GM12801 (cell line): ENCODE measurements around the gene VDR.

Source experiments
- CTCF ChIP-seq: IDR thresholded peaks from one replicate; pipeline ENCODE4 v1.5.1; 2011; ENCODE audit warnings: control low read depth; ENCODE audit not compliant: insufficient read length; ENCODE audit errors: extremely low read depth

VDR gene

DNA sequence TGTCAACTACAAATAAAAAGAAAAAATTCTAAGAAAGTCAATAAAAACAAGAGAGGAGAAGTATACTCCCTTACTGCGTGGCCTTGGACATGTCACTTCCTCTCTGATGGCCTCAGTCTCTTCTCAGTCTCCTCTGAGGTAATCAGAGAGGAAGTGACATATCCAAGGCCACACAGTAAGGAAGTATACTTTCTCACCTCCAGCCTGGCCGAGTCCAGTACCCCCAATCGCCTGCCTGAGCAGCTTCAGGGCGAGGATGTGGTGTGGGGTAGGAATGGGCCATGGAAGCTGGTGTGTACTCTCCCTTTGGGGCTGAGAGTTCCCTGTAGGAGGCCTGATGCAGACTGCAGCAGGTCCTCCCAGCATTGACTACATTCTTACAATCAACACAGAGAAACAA is 15.8 kb downstream of the VDR start:
- TF ChIP-seq CTCF = no peak

- no peak for TF ChIP-seq CTCF
These were observed 16.5 kb downstream of the VDR start for GRCh38 chr12:47888153-47888819.

- no peak for TF ChIP-seq CTCF
These were observed 17.3 kb downstream of the VDR start for GRCh38 chr12:47887529-47887928.

GRCh38 chr12:47886510-47887240 is 18.1 kb downstream of the VDR start:
- TF ChIP-seq CTCF = no peak

- no peak for TF ChIP-seq CTCF
These were observed 19.2 kb downstream of the VDR start for GRCh38 chr12:47885566-47885965.

- TF ChIP-seq CTCF = no peak
These were observed 19.7 kb downstream of the VDR start for GRCh38 chr12:47885012-47885501.

DNA sequence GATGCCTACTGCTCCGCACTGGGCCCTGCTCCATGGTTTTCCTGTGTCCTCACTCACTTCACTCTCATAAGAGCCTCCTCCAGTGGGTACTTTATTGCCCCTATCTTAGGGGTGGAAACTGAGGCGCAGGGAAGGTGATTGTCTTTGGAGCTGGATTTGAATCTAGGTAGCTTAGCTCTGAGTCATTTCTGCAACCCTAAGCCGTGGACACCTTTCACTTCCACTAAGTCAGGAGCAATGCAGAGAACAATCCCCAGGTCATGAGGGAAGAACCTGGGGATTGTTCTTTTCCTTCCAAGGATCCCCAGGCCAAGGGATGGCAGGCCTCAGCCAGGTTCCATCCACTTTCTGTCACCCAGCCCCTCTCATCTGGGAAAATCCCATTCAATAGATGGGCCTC is 20.3 kb downstream of the VDR start:
- no peak for TF ChIP-seq CTCF
